DMS79 (cell line): ENCODE results near the gene STAT5A.
"Not testable (repeated sequence)": the region's sequence is repeated elsewhere in the genome, so short reads cannot be mapped to it uniquely, and the experiment has no call there.

Experiments used
- DNase-seq: peaks from one replicate; lab custom pipeline; 2025; lab: John Stamatoyannopoulos, UW

STAT5A gene

GRCh38 chr17:42333053-42333452 lies 44.8 kb downstream of the STAT5A start:
- DNase-seq: no peak

- no peak for DNase-seq
Observed at GRCh38 chr17:42334677-42335076, 46.4 kb downstream of the STAT5A start.

DNA sequence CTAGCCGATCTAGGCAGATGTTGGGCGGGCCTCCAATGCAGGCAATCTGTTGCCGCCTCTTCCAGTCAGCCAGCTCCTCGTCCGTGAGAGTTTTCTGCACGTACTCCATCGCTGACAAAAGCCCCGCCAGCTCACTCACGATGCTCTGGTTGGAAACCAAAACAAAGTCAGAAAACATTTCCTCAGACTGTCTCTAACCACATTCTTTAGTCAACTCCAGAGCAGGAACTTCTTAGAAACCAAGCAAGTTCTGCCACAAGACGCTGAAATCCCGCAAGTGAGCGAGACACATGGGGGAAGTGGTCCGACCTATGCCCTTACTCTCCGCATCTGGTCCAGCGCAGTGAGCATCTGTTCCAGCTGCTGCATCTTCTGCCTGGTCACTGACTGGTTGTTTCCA lies 49.1 kb downstream of the STAT5A start:
- DNase-seq: no peak

DNA sequence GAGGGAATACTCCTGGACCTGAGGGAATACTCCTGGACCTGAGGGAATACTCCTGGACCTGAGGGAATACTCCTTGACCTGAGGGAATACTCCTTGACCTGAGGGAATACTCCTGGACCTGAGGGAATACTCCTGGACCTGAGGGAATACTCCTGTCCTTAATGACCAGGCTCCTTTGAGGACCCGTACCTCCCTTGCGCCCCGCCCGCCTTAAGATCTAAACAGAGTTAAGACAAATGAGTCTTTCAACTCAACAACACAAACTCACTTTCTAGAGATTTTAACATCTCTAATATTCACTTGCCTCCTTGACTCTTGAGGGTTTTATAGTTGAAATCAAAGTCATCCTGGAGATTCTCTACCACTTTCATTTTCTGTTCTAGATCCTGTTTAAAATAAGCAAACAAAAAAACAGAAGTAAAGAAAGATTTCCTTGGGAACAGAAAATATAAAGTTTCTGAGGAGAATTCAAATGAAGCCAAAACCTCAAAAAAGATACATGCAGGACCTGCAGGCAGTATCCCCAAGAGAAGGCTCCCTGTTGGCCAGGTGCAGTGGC lies 50.2 kb downstream of the STAT5A start:
- no peak for DNase-seq

DNA sequence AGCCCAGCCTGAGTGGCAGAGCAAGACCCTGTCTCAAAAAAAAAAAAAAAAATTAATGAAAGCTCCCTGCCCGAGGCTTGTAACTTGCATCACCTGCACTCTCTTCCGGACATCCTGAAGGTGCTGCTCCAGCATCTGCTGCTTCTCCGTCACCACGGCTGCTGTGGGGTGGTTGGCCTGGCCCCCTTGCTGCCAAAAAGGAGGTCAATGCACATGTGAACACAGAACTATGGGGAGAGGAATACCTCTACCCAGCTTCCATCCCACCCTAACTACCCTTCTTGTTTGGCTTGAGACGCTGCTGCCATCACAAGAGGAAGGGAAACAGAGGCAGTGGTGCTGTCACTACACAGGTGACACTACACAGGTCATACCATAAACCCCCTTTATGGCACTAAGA lies 50.9 kb downstream of the STAT5A start:
- no peak for DNase-seq

GRCh38 chr17:42340691-42341127 lies 52.4 kb downstream of the STAT5A start:
- no peak for DNase-seq

GRCh38 chr17:42341568-42341967 lies 53.3 kb downstream of the STAT5A start:
- DNase-seq: no peak

GRCh38 chr17:42342242-42343008 lies 54.1 kb downstream of the STAT5A start:
- DNase-seq: no peak

DNA sequence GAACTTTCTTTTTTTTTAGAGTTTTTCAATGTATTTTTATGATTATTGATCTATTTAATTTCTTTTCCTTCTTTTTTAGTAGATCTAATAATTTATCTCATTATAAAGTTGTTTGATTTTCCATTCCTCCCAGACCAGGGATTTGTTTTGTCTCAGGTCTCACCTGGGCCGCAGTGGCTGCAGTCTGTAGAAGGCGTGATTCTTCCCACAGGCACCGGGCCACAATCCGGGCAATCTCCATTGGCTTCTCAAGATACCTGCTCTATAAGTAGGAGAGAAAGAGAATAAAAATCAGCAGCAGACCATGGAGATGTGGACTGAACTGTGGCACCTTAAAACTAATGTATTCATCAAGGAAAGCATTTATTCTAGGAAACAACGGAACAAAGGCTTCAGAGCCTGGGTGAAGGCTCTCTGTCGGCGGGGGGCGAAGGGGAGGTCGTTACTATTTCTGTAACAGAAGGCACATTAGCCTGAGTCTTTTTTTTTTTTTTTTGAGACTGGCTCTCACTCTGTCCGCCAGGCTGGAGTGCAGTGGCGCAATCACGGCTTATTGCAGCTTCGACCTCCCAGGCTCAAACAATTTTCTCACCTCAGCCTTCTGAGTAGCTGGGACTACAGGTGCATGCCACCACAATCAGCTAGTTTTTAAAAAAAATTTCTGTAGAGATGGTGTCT lies 57.2 kb downstream of the STAT5A start:
- DNase-seq: no peak

GRCh38 chr17:42346481-42346880 lies 58.2 kb downstream of the STAT5A start:
- DNase-seq: no peak

GRCh38 chr17:42347198-42347597 lies 58.9 kb downstream of the STAT5A start:
- DNase-seq: no peak

GRCh38 chr17:42347606-42348005 lies 59.3 kb downstream of the STAT5A start:
- no peak for DNase-seq

DNA sequence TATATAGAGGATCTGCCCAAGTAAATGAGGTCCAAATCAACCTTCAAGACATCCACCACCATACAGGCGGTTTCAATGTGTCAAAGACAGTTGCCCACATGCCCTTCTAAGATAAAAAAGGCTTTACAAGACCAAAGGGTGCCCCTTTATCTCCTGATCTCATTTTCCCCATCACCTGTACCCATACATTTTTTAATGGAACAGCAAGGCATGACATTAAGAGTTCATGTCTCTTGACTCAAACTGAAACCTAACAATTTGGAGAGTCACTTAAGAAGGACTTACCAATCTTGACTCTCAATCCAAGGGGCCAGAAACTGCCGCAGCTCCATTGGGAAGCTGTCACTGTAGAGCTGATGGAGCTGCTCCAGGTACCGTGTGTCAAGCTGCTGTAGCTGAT lies 59.8 kb downstream of the STAT5A start:
- no peak for DNase-seq

- no peak for DNase-seq
Observed at GRCh38 chr17:42354956-42355843, 66.9 kb downstream of the STAT5A start.

DNA sequence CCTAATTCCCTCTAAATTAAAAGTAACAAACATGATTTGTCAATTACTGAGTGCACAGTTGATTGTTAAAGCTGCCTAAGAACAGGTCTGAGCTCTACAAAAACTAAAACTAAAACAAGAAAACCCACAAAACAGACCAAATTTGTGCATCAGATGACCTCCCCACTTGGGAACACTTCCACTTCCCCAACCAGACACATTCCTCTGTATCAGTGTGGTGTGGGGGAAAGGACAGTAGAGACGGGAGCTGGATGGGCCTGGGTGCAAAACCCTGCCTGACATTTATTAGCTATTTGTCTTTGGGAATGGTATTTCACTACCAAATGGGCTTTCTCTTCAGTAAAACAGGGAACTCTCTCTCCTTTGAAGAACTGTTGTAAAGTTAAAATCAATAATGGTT lies 70.1 kb downstream of the STAT5A start:
- DNase-seq: no peak

DNA sequence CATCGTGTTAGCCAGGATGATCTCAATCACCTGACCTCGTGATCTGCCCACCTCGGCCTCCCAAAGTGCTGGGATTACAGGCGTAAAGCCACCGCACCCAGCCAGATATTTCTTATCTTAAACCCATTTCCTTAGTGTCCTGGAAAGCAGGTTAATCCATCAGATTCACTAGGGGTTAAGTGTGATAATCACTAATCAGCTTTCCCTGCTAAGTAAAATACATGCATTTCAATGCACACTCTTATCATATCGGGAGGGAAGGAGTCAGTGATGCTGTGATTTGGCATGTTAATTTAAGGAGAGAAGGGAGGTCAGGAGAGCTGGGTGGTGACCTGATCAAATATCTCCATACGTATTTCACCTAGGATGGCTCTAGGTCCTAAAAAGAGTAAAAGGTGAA lies 70.8 kb downstream of the STAT5A start:
- no peak for DNase-seq

DNA sequence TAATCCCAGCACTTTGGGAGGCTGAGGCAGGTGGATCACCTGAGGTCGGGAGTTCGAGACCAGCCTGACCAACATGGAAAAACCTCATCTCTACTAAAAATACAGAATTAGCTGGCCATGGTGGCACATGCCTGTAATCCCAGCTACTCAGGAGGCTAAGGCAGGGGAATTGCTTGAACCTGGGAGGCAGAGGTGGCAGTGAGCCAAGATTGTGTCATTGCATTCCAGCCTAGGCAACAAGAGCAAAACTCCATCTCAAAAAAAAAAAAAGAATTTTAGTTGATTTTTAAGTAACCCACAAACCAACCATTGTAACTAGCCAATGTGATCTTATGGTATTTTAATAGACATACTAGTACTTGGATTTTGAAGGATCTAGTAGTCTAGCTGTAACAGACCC lies 72.1 kb downstream of the STAT5A start:
- DNase-seq: not testable (repeated sequence)
